Measurements from ENCODE around the gene NFYC.

NFYC gene

GRCh38 chr1:40712997-40713396 lies 21.5 kb downstream of the NFYC start:
- no peak for ATAC-seq (ENCODE audit: insufficient read depth, low read depth)
- Histone ChIP-seq H3K36me3 (ENCODE audit: insufficient read depth, low read length) (peaks cover 12% of the 10 kb centered on the region), H3K4me3 (ENCODE audit: low read depth in 1 of 2, low read length in 2 of 2) (no peak overlapping the region), H3K27ac (ENCODE audit: low read length) (no peak overlapping the region; the same call in 1 of the 2 replicates), H3K9me3 (ENCODE audit: insufficient read depth, low read length, severe bottlenecking) (no peaks in the 10 kb centered on the region), H3K27me3 (ENCODE audit: insufficient read depth, low read length, poor library complexity) (no peaks in the 10 kb centered on the region), H2AFZ (ENCODE audit: low read depth, low read length) (no peak overlapping the region), H3K9ac (ENCODE audit: low read depth, low read length) (no peak overlapping the region), H3K4me2 (ENCODE audit: insufficient read depth, low read length) (no peak overlapping the region), H3K4me1 (ENCODE audit: insufficient read depth, low read length) (peaks cover 29% of the 10 kb centered on the region), H3K79me2 (ENCODE audit: insufficient read depth, low read length) (peaks cover 93% of the 10 kb centered on the region), H4K20me1 (ENCODE audit: insufficient read depth, low read length) (peaks cover 20% of the 10 kb centered on the region; the same call in 1 of the 2 replicates)
- no peak for TF ChIP-seq CTCF (IDR thresholded peaks at IDR 0.05; ENCODE audit: borderline replicate concordance, extremely low read depth, low read length, poor library complexity, severe bottlenecking)
- no peak for TF ChIP-seq EZH2 (IDR thresholded peaks at IDR 0.05; ENCODE audit: borderline replicate concordance, low read depth, low read length, severe bottlenecking)
- DNase-seq, result no peak

- no peak overlapping the region for H3K9ac ChIP-seq (ENCODE audit: low read depth, low read length)
- TF ChIP-seq CTCF (IDR thresholded peaks at IDR 0.05; ENCODE audit: borderline replicate concordance, extremely low read depth, low read length, poor library complexity, severe bottlenecking) (no peak), EZH2 (IDR thresholded peaks at IDR 0.05; ENCODE audit: borderline replicate concordance, low read depth, low read length, severe bottlenecking) (no peak)
- H3K27me3 ChIP-seq (ENCODE audit: insufficient read depth, low read length, poor library complexity), result no peaks in the 10 kb centered on the region
- no peak overlapping the region for H3K4me2 ChIP-seq (ENCODE audit: insufficient read depth, low read length)
- H2AFZ ChIP-seq (ENCODE audit: low read depth, low read length), result no peak overlapping the region
- H3K36me3 ChIP-seq (ENCODE audit: insufficient read depth, low read length), result peaks cover 12% of the 10 kb centered on the region
- H4K20me1 ChIP-seq (ENCODE audit: insufficient read depth, low read length), result peaks cover 14% of the 10 kb centered on the region; the same call in 1 of the 2 replicates
- no peaks in the 10 kb centered on the region for H3K9me3 ChIP-seq (ENCODE audit: insufficient read depth, low read length, severe bottlenecking)
- H3K27ac ChIP-seq (ENCODE audit: low read length), result no peak overlapping the region
- no peak overlapping the region for H3K4me3 ChIP-seq (ENCODE audit: low read depth in 1 of 2, low read length in 2 of 2)
- H3K4me1 ChIP-seq (ENCODE audit: insufficient read depth, low read length), result peaks cover 7% of the 10 kb centered on the region; the same call in 1 of the 2 replicates
- no peak for ATAC-seq (ENCODE audit: insufficient read depth, low read depth)
- peaks cover 91% of the 10 kb centered on the region for H3K79me2 ChIP-seq (ENCODE audit: insufficient read depth, low read length)
- no peak for DNase-seq
These were observed 24.1 kb downstream of the NFYC start for GRCh38 chr1:40715491-40716059.

GRCh38 chr1:40717065-40717464 lies 25.6 kb downstream of the NFYC start:
- peaks cover 86% of the 10 kb centered on the region for H3K79me2 ChIP-seq (ENCODE audit: insufficient read depth, low read length)
- no peak overlapping the region for H2AFZ ChIP-seq (ENCODE audit: low read depth, low read length)
- ATAC-seq (ENCODE audit: insufficient read depth, low read depth), result no peak
- no peak overlapping the region for H3K9ac ChIP-seq (ENCODE audit: low read depth, low read length)
- H3K4me2 ChIP-seq (ENCODE audit: insufficient read depth, low read length), result no peak overlapping the region
- H3K9me3 ChIP-seq (ENCODE audit: insufficient read depth, low read length, severe bottlenecking), result no peaks in the 10 kb centered on the region
- peaks cover 15% of the 10 kb centered on the region; the same call in 1 of the 2 replicates for H4K20me1 ChIP-seq (ENCODE audit: insufficient read depth, low read length)
- H3K4me3 ChIP-seq (ENCODE audit: low read depth in 1 of 2, low read length in 2 of 2), result no peak overlapping the region
- no peak for DNase-seq
- peaks cover 12% of the 10 kb centered on the region for H3K36me3 ChIP-seq (ENCODE audit: insufficient read depth, low read length)
- H3K4me1 ChIP-seq (ENCODE audit: insufficient read depth, low read length), result peaks cover 4% of the 10 kb centered on the region; the same call in 1 of the 2 replicates
- H3K27me3 ChIP-seq (ENCODE audit: insufficient read depth, low read length, poor library complexity), result no peaks in the 10 kb centered on the region
- no peak for TF ChIP-seq CTCF (IDR thresholded peaks at IDR 0.05; ENCODE audit: borderline replicate concordance, extremely low read depth, low read length, poor library complexity, severe bottlenecking)
- no peak for TF ChIP-seq EZH2 (IDR thresholded peaks at IDR 0.05; ENCODE audit: borderline replicate concordance, low read depth, low read length, severe bottlenecking)
- no peak overlapping the region for H3K27ac ChIP-seq (ENCODE audit: low read length)

Measured in DND-41 (cell line).